GM15510 (cell line): ENCODE data around the gene PTPRF.

Experiments used
- POLR2A ChIP-seq: IDR thresholded peaks from 3 replicates; pipeline ENCODE4 v1.6.1; 2011; ENCODE audit warnings: borderline replicate concordance; ENCODE audit not compliant: insufficient read length; ENCODE audit errors: extremely low read depth

The PTPRF gene

GRCh38 chr1:43539726-43540434 lies 9.2 kb downstream of the PTPRF start:
- no peak for TF ChIP-seq POLR2A

GRCh38 chr1:43540653-43541071 lies 10.0 kb downstream of the PTPRF start:
- TF ChIP-seq POLR2A = no peak

- no peak for TF ChIP-seq POLR2A
Observed at GRCh38 chr1:43541141-43541540, 10.5 kb downstream of the PTPRF start.

GRCh38 chr1:43541721-43542401 lies 11.2 kb downstream of the PTPRF start:
- no peak for TF ChIP-seq POLR2A

GRCh38 chr1:43542527-43543458 lies 12.1 kb downstream of the PTPRF start:
- TF ChIP-seq POLR2A = no peak

GRCh38 chr1:43543567-43543966 lies 12.9 kb downstream of the PTPRF start:
- TF ChIP-seq POLR2A = no peak

GRCh38 chr1:43545339-43545694 lies 14.6 kb downstream of the PTPRF start:
- TF ChIP-seq POLR2A = no peak

- no peak for TF ChIP-seq POLR2A
Observed at GRCh38 chr1:43545695-43546387, 15.2 kb downstream of the PTPRF start.

GRCh38 chr1:43546388-43547100 lies 15.9 kb downstream of the PTPRF start:
- no peak for TF ChIP-seq POLR2A

- TF ChIP-seq POLR2A = no peak
Observed at GRCh38 chr1:43547538-43548072, 16.9 kb downstream of the PTPRF start.

- no peak for TF ChIP-seq POLR2A
Observed at GRCh38 chr1:43548285-43549271, 17.9 kb downstream of the PTPRF start.

- TF ChIP-seq POLR2A = no peak
Observed at GRCh38 chr1:43549921-43550597, 19.4 kb downstream of the PTPRF start.
